Measurements from ENCODE around the gene EFCAB10.
"Not testable (repeated sequence)": the region's sequence is repeated elsewhere in the genome, so short reads cannot be mapped to it uniquely, and the experiment has no call there.

Gene EFCAB10

GRCh38 chr7:105599551-105599950, 18.3 kb upstream of the EFCAB10 start:
- TF ChIP-seq CTCF (IDR thresholded peaks at IDR 0.05; ENCODE audit: control insufficient read depth, extremely low read depth, insufficient read depth), result no peak
- DNase-seq (ENCODE audit: low read depth), result no peak
- H3K4me3 ChIP-seq (ENCODE audit: low read depth, low read length), result no peak overlapping the region

- not testable (repeated sequence) for H3K4me3 ChIP-seq (ENCODE audit: low read depth, low read length); DNase-seq (ENCODE audit: low read depth)
Observed at GRCh38 chr7:105599080-105599479, 17.8 kb upstream of the EFCAB10 start.

GRCh38 chr7:105596866-105597265, 15.6 kb upstream of the EFCAB10 start:
- no peak for TF ChIP-seq CTCF (IDR thresholded peaks at IDR 0.05; ENCODE audit: control insufficient read depth, extremely low read depth, insufficient read depth)
- H3K4me3 ChIP-seq (ENCODE audit: low read depth, low read length), result no peak overlapping the region

GRCh38 chr7:105594034-105594433, 12.7 kb upstream of the EFCAB10 start:
- peak; percentile 37; the same call in 1 of the 2 replicates for TF ChIP-seq CTCF (IDR thresholded peaks at IDR 0.05; ENCODE audit: control insufficient read depth, extremely low read depth, insufficient read depth)

More at GRCh38 chr7:105596866-105597265, 15.6 kb upstream of the EFCAB10 start:
- DNase-seq (ENCODE audit: low read depth), result no peak

GRCh38 chr7:105591522-105591921, 10.2 kb upstream of the EFCAB10 start:
- no peak for DNase-seq (ENCODE audit: low read depth)
- TF ChIP-seq CTCF (IDR thresholded peaks at IDR 0.05; ENCODE audit: control insufficient read depth, extremely low read depth, insufficient read depth), result no peak
- H3K4me3 ChIP-seq (ENCODE audit: low read depth, low read length), result no peak overlapping the region

More at GRCh38 chr7:105594034-105594433, 12.7 kb upstream of the EFCAB10 start:
- DNase-seq (ENCODE audit: low read depth), result peak; percentile 81
- no peak overlapping the region for H3K4me3 ChIP-seq (ENCODE audit: low read depth, low read length)

- DNase-seq (ENCODE audit: low read depth), result no peak
- no peak for TF ChIP-seq CTCF (IDR thresholded peaks at IDR 0.05; ENCODE audit: control insufficient read depth, extremely low read depth, insufficient read depth)
- no peak overlapping the region for H3K4me3 ChIP-seq (ENCODE audit: low read depth, low read length)
Observed at GRCh38 chr7:105590793-105591192, 9.5 kb upstream of the EFCAB10 start.

GRCh38 chr7:105589356-105590077, 8.2 kb upstream of the EFCAB10 start:
- peak; percentile 92 for TF ChIP-seq CTCF (IDR thresholded peaks at IDR 0.05; ENCODE audit: control insufficient read depth, extremely low read depth, insufficient read depth)
- no peak overlapping the region for H3K4me3 ChIP-seq (ENCODE audit: low read depth, low read length)
- DNase-seq (ENCODE audit: low read depth), result peak; percentile 49

Measured in LNCaP clone FGC (cell line).